IPS-NIHi7 (cell line): ENCODE results near the gene LETM1.

Experiments
- DNase-seq: peaks from one replicate; pipeline ENCODE4 v3.0.0; 2012; ENCODE audit warnings: mixed read lengths; ENCODE audit errors: extremely low spot score

LETM1 gene

DNA sequence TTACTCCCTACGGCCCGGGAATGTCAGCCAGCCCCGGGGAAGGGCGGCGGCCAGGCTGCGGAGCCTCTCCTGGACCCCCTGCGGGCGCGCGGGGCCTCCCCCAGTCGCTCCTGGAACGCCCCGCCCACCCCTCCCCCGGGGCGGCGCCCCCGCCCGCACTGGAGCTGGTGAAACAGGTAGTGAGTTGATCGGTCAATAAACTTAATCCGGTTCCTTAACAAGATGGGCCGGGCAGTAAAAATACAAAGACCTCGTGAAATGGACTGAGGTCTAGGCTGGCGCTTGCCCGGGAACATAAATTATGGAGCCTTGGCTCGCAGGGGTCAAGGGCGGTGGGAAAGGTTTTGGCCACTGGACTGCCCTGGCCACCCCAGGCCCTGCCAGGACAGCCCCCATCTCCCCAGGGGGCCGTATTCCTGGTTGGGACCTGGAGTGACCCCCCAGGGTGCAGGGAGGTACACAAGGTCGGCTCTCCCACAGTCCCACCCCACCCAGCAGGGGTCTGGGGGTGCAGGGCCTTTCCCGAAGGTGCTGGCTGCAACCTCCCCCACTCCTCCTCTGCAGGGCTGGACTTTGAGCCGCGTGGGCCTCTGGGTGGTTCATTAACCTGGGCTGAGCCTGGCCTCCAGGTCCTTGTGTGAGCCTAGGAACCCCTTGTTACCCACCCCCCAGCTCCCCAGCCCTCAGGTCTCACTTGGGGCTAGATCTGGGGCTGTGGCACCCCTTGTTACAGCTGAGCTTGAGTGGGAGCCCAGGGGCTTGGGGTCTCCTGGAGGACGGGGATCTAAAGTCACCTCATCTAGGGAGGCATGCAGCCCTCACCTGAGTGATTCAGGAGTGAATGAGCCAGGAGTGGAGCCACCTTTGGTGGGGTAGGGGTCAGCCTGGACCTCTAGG lies 60.4 kb downstream of the LETM1 start:
- peak; percentile 78 for DNase-seq

- no peak for DNase-seq
Observed at GRCh38 chr4:1794809-1795298, 61.1 kb downstream of the LETM1 start.

- no peak for DNase-seq
Observed at GRCh38 chr4:1793940-1794808, 61.8 kb downstream of the LETM1 start.

DNA sequence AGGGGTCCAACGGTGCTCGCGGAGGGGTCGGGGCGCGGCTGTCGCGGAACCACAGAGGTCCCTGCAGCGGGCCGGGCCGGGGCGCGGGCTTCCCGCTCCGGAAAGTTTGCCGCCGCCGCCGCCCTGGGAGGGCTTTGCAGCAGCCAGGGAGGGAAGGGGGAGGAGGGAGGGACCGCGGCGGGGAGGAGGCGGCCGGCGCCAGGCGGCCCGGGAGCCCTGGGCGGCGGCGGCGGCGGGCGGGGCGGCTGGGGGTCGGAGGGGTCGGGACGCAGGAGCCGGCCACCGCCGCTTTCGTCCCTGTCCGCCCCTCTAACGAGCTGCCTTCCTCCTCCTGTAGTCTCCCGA lies 62.5 kb downstream of the LETM1 start:
- DNase-seq, result peak; percentile 56

- peak; percentile 96 for DNase-seq
Observed at GRCh38 chr4:1792832-1793495, 63.0 kb downstream of the LETM1 start, which contains the start of gene FGFR3. Gene FGFR3, plus strand, starts transcription at chr4:1793293. Its CDS starts 642 bp downstream, at chr4:1793935.

DNA sequence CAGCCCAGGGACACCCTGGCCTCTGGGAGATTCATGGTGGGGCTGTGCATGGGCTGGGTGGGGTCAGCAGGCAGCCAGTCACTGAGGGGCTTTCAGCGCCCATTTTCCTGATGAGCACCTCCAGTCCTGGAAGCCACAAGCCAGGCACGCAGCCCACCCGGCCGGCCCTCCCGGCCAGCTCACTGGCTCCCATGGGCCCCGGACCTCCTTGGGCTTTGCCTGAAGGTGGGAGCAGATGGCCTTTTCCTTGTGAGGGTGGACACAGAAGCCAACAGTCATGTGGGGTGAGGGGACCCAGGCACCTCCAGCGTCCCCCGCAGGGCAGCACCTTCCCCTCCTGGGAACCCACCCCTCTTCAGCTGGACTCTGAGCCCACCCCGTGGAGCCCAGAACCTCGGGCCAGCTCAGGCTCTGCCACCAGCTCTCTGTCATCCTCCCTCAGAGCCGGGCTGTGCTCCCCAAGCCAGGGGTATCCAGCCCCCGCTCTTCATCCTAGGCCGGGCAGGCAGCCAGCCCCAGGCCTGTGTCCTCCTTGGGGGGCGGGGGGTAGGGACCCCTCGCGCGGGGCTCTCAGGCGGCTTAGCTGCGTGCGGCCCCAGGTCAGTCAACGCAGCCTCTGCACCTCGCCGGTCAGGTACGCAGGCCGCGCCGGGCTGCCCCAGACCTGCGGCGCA lies 63.7 kb downstream of the LETM1 start:
- no peak for DNase-seq

DNA sequence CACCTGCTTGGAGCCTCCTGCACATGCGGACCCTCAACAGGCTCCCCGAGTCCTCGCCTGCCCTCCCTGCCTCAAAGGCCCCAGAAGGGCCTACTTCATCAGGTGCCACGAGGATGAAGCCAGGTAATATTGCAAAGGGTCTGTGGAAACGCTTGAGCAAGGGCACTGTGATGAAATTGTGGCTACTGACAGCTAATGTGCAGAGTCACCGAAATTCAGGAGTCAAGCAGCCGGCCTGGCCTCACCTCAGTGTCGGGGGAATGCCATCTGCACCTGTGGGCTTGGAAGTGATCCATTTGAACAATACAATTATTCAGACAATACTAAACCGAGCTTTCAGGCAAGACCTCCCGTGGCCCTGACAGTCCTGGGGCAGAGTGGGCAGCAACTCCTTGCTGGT lies 66.0 kb downstream of the LETM1 start:
- no peak for DNase-seq

GRCh38 chr4:1789552-1789951 lies 66.4 kb downstream of the LETM1 start:
- no peak for DNase-seq

DNA sequence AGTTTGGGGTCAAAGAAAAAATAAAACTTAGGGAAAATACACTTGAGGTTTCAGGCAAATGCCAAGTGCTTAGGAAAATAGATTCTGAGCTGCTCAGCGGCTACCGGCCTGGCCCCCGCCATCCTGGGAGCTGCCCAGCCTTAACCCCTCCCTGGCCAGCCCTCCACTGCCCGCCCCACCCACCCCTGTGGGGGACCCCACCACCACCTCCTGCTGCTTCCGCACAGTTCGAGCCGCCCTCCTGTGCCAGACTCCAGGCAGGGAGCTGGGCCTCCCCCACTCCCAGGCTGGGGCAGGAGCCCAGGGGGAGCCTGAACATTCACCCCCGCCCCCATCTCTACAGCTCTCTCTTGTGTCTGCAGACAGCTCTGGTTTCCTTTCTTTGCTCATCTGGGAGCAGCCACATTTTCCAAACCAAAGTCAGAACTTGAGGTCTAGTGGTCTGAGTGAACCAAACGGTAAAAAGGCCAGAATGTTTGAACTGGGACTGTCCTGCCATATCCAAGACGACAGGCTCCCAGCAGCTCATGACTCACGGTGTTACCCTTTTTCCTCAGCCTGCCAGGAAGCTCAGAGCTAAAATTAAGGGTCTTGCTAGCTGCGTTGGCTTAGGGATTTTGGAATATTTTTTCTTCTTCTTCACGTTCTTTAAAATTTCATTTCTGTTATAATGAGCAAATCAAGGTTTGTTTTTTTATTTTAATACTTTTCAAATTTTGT lies 67.5 kb downstream of the LETM1 start:
- no peak for DNase-seq

GRCh38 chr4:1787411-1788077 lies 68.4 kb downstream of the LETM1 start:
- DNase-seq, result no peak

- no peak for DNase-seq
Observed at GRCh38 chr4:1786544-1787362, 69.2 kb downstream of the LETM1 start.

DNA sequence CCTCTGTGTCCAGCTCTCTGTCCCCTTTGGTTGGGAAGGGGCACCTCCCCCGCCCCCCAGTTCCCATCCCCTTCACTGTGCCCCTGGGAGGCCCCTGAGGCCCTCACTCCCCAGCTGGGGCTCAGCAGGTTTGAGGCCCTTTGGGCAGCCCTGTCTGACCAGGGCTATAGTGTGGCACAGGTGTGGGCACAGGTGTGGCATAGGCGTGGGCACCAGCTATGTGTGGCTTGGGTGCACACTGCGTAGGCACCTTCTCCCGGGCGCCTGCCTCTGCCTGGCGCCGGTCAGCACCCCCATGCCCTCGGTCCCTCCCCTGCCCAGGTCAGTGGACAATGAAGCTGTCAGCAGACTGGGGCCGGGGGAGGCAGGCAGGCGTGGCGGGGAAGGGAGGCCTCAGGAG lies 70.4 kb downstream of the LETM1 start:
- DNase-seq, result no peak

DNA sequence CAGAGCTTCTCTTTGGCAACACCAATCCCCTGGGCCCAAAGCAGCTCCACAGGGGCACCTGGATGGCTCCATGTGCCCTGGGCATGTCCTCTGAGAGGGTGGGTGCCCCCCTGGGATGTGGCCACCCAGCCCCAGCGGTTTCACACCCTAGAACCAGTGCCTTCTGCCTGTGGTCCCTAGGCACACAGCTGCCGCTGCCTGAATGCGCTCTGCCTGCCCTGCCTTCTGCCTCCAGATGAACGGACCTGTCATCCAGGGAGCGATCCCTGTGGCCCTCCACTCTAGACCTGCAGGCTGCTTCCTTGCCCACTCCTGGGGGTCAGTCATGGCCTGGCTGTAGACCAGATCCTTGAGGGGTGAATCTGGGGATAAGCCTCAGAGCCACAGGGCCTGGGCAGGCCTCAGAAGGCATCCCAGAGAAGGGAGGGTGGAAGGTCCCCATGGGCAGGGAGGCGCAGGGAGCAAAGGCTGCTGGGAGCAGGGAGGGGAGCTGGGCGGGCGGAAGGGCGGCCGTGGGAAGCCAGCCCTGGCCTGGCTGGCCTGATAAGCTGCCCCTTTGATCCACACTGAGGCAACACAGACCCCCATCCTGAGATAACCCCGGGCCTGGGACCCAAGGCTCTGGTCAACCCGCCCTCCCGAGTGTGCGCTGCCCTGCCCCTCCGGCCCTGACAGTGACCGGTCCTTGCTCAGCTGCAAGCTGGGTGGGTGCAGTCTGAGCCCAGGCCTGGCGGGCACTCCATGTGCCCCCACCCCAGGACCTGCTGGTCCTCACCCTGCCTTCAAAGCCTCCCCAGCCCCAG lies 71.0 kb downstream of the LETM1 start:
- DNase-seq, result no peak

DNA sequence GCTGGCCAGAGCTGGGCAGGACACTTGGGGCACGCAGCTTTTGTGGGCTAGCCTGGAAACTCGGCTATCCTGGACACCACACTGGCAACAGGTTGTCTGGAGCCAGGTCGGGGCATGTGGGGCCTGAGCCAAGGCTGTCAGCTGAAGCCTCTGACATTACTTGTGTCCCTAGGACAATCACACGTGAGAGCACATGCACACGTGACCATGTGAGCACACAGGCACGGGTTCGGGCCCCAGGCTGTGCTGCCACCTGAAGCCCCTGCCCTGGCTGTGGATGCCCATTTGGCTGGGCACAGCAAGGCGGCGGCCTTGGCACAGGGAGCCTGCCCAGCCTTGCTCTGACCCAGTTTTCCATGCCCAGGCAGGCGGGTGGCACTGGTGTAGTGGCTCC lies 71.6 kb downstream of the LETM1 start:
- no peak for DNase-seq

DNA sequence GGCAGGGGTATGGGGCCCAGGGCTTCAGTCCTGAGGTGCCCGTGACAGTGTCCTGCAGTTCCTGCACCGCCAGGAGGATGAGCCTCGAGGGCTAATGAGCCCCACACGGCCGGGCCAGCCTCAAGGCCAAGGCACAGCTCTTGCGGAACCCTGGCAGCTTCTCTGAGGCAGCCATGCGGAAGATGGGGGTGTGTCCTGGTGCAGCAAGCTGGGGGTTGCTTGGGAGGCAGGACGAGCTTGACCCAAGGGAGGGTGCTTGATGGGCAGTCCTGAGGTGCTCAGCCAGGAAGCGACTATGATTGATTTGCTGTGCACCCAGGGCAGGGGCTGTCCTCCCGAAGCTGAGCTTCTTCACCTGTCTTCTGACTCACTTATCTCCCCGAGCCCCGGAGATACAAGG lies 72.0 kb downstream of the LETM1 start:
- no peak for DNase-seq

- DNase-seq, result no peak
Observed at GRCh38 chr4:1783015-1783414, 72.9 kb downstream of the LETM1 start.

GRCh38 chr4:1780435-1780834 lies 75.5 kb downstream of the LETM1 start:
- DNase-seq, result no peak

- no peak for DNase-seq
Observed at GRCh38 chr4:1779588-1780382, 76.2 kb downstream of the LETM1 start.
